Fibroblast of skin of right biceps (primary cell): ENCODE measurements around the gene AHCYL1.

ENCODE experiments used
- DNase-seq: peaks from one replicate; pipeline ENCODE4 v3.0.0-alpha.2; 2013

AHCYL1 gene

GRCh38 chr1:109977225-109977624 lies 7.3 kb upstream of the AHCYL1 start:
- DNase-seq, result no peak

- DNase-seq, result no peak
Measured at GRCh38 chr1:109977657-109978378, 6.7 kb upstream of the AHCYL1 start.

GRCh38 chr1:109978761-109979488 lies 5.6 kb upstream of the AHCYL1 start:
- no peak for DNase-seq

- peak; percentile 44 for DNase-seq
Measured at GRCh38 chr1:109979489-109980091, 5.0 kb upstream of the AHCYL1 start.

- DNase-seq, result no peak
Measured at GRCh38 chr1:109980324-109981003, 4.1 kb upstream of the AHCYL1 start.

GRCh38 chr1:109981004-109981335 lies 3.6 kb upstream of the AHCYL1 start:
- DNase-seq, result no peak

- DNase-seq, result no peak
Measured at GRCh38 chr1:109983380-109984189, 980 bp upstream of the AHCYL1 start.

GRCh38 chr1:109984190-109984455 lies 442 bp upstream of the AHCYL1 start:
- peak; percentile 83 for DNase-seq

GRCh38 chr1:109985247-109986053 lies 885 bp downstream of the AHCYL1 start:
- DNase-seq, result no peak

GRCh38 chr1:109986054-109986444 lies 1.5 kb downstream of the AHCYL1 start:
- no peak for DNase-seq

GRCh38 chr1:109988349-109988914 lies 3.9 kb downstream of the AHCYL1 start:
- DNase-seq, result no peak

- peak; percentile 55 for DNase-seq
Measured at GRCh38 chr1:109989506-109990301, 5.1 kb downstream of the AHCYL1 start.

- DNase-seq, result no peak
Measured at GRCh38 chr1:109990302-109990653, 5.7 kb downstream of the AHCYL1 start.

- DNase-seq, result no peak
Measured at GRCh38 chr1:109991400-109991925, 6.9 kb downstream of the AHCYL1 start.

GRCh38 chr1:109993885-109994284 lies 9.3 kb downstream of the AHCYL1 start:
- DNase-seq, result no peak

- DNase-seq, result no peak
Measured at GRCh38 chr1:109994654-109995053, 10.1 kb downstream of the AHCYL1 start.

GRCh38 chr1:109995536-109995935 lies 11.0 kb downstream of the AHCYL1 start:
- no peak for DNase-seq

GRCh38 chr1:109996476-109996875 lies 11.9 kb downstream of the AHCYL1 start:
- peak; percentile 48 for DNase-seq

- DNase-seq, result no peak
Measured at GRCh38 chr1:109997204-109997866, 12.8 kb downstream of the AHCYL1 start.

GRCh38 chr1:109997867-109998229 lies 13.3 kb downstream of the AHCYL1 start:
- DNase-seq, result no peak
